IgD-negative memory B cell (primary cell): ENCODE results near the gene BCAR3. TPM values are rescaled to one million over a fixed set of nuclear protein-coding genes. Genes with fewer than 3 reads are reported as not detected.

ENCODE experiments used
- H3K27ac Mint-ChIP-seq, 3 donors: one replicate each; pipeline ENCODE4 v1.8.0; 2020 to 2022; ENCODE audit warnings: mild to moderate bottlenecking in 3 of 3, mixed read lengths in 3 of 3, moderate library complexity in 1 of 3
- H3K27me3 Mint-ChIP-seq: one replicate; pipeline ENCODE4 v1.8.0; 2021; ENCODE audit warnings: mixed read lengths
- H3K36me3 Mint-ChIP-seq: one replicate; pipeline ENCODE4 v1.8.0; 2020; ENCODE audit warnings: mild to moderate bottlenecking, mixed read lengths
- H3K4me1 Mint-ChIP-seq, 3 donors: one replicate each; pipeline ENCODE4 v1.8.0; 2020 to 2022; ENCODE audit warnings: mixed read lengths in 3 of 3, mild to moderate bottlenecking in 1 of 3
- H3K4me3 Mint-ChIP-seq, 4 donors: one replicate each; pipeline ENCODE4 v1.8.0; 2020 to 2022; ENCODE audit warnings: mild to moderate bottlenecking in 4 of 4, mixed read lengths in 4 of 4, moderate library complexity in 3 of 4
- H3K9me3 Mint-ChIP-seq, 3 donors: one replicate each; pipeline ENCODE4 v1.8.0; 2020 to 2021; ENCODE audit warnings: mixed read lengths in 3 of 3, mild to moderate bottlenecking in 1 of 3
- polyA plus RNA-seq: library from polyadenylated mRNA; unstranded; fragments of 300-500 nt; fragmentation: Illumina TruSeq; gene quantifications from one replicate; pipeline ENCODE4 v1.2.3, GENCODE V29; 2021

Gene BCAR3
- polyA plus RNA-seq, 1 donor from 2014 or later = 2.7 TPM

GRCh38 chr1:93604411-93604810, 77.2 kb downstream of the BCAR3 start:
- Mint-ChIP-seq H3K27me3 (no peaks in the 10 kb centered on the region), H3K4me3 (no peak overlapping the region), H3K36me3 (peaks cover 13% of the 10 kb centered on the region), H3K4me1 (peaks cover 20 to 31% (median 26%) of the 10 kb centered on the region in 3 donors), H3K9me3 (no peaks in the 10 kb centered on the region), H3K27ac (no peak overlapping the region)

- no peaks in the 10 kb centered on the region for H3K27me3 Mint-ChIP-seq
- no peak overlapping the region for H3K4me3 Mint-ChIP-seq
- peaks cover 14 to 23% (median 20%) of the 10 kb centered on the region in 3 donors for H3K4me1 Mint-ChIP-seq
- H3K9me3 Mint-ChIP-seq = no peaks in the 10 kb centered on the region
- peaks cover 10% of the 10 kb centered on the region for H3K36me3 Mint-ChIP-seq
- H3K27ac Mint-ChIP-seq = no peak overlapping the region
These were observed 78.0 kb downstream of the BCAR3 start for GRCh38 chr1:93603601-93604000.

GRCh38 chr1:93603106-93603505, 78.5 kb downstream of the BCAR3 start:
- Mint-ChIP-seq H3K27me3 (no peaks in the 10 kb centered on the region), H3K36me3 (peaks cover 10% of the 10 kb centered on the region), H3K4me3 (no peak overlapping the region), H3K4me1 (peaks cover 9 to 18% (median 15%) of the 10 kb centered on the region in 3 donors), H3K9me3 (no peaks in the 10 kb centered on the region), H3K27ac (no peak overlapping the region)

- H3K36me3 Mint-ChIP-seq = peaks cover 9% of the 10 kb centered on the region
- no peak overlapping the region for H3K27ac Mint-ChIP-seq
- H3K9me3 Mint-ChIP-seq = no peaks in the 10 kb centered on the region
- no peak overlapping the region for H3K4me3 Mint-ChIP-seq
- no peaks in the 10 kb centered on the region for H3K27me3 Mint-ChIP-seq
- H3K4me1 Mint-ChIP-seq = peaks cover 6 to 10% (median 7%) of the 10 kb centered on the region in 3 donors
These were observed 79.5 kb downstream of the BCAR3 start for GRCh38 chr1:93602101-93602500.

DNA sequence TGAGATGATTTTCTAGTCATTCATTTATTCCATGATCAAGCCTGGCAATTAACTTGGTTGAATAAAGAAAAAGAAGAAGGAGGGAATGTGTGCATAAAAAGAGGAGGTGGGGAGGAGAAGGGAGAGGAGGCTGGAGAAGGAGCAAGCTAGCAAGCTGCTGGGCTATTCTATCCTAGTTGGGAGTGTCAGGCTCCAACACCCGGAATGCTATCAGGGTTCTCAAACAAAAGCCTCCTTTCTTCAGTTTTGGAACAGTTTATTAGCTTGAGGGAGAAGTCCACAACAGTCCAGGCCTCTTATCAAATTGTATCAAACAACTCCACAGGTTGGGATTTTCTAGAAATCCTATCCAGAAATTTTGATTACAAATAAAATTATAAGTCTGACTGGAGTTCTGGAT, 80.0 kb downstream of the BCAR3 start:
- peaks cover 3 to 8% (median 3%) of the 10 kb centered on the region in 3 donors for H3K4me1 Mint-ChIP-seq
- no peaks in the 10 kb centered on the region for H3K9me3 Mint-ChIP-seq
- H3K4me3 Mint-ChIP-seq = no peak overlapping the region
- H3K36me3 Mint-ChIP-seq = peaks cover 9% of the 10 kb centered on the region
- no peaks in the 10 kb centered on the region for H3K27me3 Mint-ChIP-seq
- no peak overlapping the region for H3K27ac Mint-ChIP-seq

- Mint-ChIP-seq H3K4me1 (peaks cover 0 to 3% (median 2%) of the 10 kb centered on the region in 3 donors), H3K27ac (no peak overlapping the region), H3K27me3 (no peaks in the 10 kb centered on the region), H3K9me3 (no peaks in the 10 kb centered on the region), H3K4me3 (no peak overlapping the region), H3K36me3 (peaks cover 8% of the 10 kb centered on the region)
These were observed 81.0 kb downstream of the BCAR3 start for GRCh38 chr1:93600663-93601062.

GRCh38 chr1:93599479-93599878, 82.2 kb downstream of the BCAR3 start:
- Mint-ChIP-seq H3K27me3 (no peaks in the 10 kb centered on the region), H3K9me3 (no peaks in the 10 kb centered on the region), H3K27ac (no peak overlapping the region), H3K36me3 (peaks cover 6% of the 10 kb centered on the region), H3K4me1 (peaks cover 0 to 3% (median 2%) of the 10 kb centered on the region in 3 donors), H3K4me3 (peak overlapping the region in 1 of 4 donors; percentile 10)

DNA sequence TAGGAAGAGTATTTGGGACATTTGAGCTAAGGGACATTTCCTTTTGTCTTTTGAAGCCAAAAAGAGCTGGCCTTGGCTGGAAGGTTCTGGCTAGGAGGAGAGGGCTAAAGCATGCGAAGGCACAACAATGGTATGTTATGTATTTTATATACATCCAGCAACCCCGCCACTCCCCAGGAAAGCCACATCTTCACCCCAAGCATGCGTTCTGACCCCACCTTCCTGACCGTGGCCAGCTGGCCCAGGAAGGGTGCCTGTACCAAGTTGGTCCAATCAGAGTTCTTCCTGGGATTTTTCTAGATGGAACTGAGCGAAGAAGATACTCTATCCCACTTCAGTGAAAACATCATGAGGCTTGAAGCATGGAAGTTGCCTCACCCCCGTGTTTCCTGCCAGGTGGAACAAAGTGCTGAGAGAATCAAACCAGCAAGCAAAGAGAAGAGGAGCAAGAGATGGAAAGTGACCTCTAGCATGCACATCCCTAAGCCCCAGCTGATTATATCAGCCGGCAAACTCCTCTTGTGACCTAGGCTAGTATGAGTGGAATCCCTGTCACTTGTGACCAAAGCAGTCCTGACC, 82.7 kb downstream of the BCAR3 start:
- Mint-ChIP-seq H3K4me1 (peaks cover 0 to 3% (median under 1%) of the 10 kb centered on the region in 3 donors), H3K27ac (no peak overlapping the region), H3K36me3 (peaks cover 5% of the 10 kb centered on the region), H3K27me3 (no peaks in the 10 kb centered on the region), H3K9me3 (no peaks in the 10 kb centered on the region), H3K4me3 (peak overlapping the region in 1 of 4 donors; percentile 10)

DNA sequence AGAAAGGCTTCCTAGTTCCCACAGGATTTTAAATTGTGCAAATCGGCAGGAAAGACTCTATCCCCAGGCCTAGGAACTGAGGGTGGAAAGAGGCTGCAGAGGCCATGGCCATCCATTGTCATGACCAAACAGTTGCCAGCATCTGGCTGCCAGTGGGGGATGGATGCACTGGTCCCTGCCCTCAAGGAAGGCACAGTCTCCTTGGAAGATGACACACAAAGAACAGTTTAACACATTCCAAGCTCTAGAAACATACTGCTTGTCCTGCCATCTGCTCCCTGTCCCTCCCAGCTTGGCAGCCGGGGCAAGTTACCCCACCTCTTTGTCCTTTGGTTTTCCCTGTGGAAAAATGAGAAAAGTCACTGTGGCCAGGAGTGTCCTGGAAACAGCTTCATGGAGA, 83.2 kb downstream of the BCAR3 start:
- Mint-ChIP-seq H3K9me3 (no peaks in the 10 kb centered on the region), H3K36me3 (peaks cover 5% of the 10 kb centered on the region)

DNA sequence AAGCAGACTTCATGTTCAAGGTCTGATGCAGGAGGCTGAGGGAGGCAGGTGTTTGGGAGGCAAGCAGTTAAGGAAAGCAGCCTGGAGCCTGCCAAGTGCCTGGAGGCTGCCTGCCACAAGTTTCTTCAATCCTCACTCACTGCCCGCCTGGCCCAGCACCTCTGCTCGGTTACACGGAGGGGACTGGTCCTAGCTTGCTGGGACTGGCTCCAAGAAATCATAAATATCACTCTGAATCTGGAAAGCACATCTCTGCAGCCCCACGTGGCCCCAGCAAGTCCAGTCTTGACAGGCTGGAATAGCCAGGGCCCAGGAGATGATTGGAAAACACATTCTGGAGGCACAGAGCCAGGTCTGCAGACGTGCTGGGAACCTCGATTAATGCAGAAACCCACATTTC, 83.9 kb downstream of the BCAR3 start:
- no peaks in the 10 kb centered on the region for H3K27me3 Mint-ChIP-seq
- H3K27ac Mint-ChIP-seq = no peak overlapping the region
- H3K4me1 Mint-ChIP-seq = peaks cover 0 to 6% (median 0%) of the 10 kb centered on the region in 3 donors
- no peak overlapping the region for H3K4me3 Mint-ChIP-seq
- no peaks in the 10 kb centered on the region for H3K9me3 Mint-ChIP-seq
- peaks cover 3% of the 10 kb centered on the region for H3K36me3 Mint-ChIP-seq

More for the DNA sequence above, 83.2 kb downstream of the BCAR3 start:
- H3K4me1 Mint-ChIP-seq = peaks cover 0 to 6% (median 0%) of the 10 kb centered on the region in 3 donors
- H3K27me3 Mint-ChIP-seq = no peaks in the 10 kb centered on the region
- no peak overlapping the region for H3K4me3 Mint-ChIP-seq
- no peak overlapping the region for H3K27ac Mint-ChIP-seq

- no peak overlapping the region for H3K27ac Mint-ChIP-seq
- H3K4me3 Mint-ChIP-seq = no peak overlapping the region
- no peaks in the 10 kb centered on the region for H3K27me3 Mint-ChIP-seq
- peaks cover 5 to 12% (median 6%) of the 10 kb centered on the region in 3 donors for H3K4me1 Mint-ChIP-seq
- no peaks in the 10 kb centered on the region for H3K9me3 Mint-ChIP-seq
- no peaks in the 10 kb centered on the region for H3K36me3 Mint-ChIP-seq
These were observed 85.1 kb downstream of the BCAR3 start for GRCh38 chr1:93596329-93597089.

DNA sequence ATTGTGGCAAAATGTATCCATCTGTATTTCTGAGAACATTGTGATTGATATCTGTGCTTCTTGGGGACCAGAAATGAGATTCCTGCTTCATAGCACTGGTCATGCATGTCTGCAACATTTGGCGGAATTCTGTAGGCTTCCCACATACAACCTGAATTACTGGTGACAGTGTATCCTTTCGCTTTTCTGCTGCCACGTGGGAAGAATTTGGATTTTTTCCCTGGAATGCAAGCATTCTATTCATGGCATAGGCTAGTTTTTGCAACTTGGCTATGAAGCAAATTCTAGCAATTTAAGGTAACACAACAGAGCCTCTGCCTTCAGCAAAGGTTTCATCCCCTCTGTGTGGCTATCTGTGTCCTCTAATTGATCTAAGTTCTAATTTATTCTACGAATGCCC, 85.9 kb downstream of the BCAR3 start:
- Mint-ChIP-seq H3K27me3 (no peaks in the 10 kb centered on the region), H3K9me3 (no peaks in the 10 kb centered on the region), H3K4me3 (no peak overlapping the region), H3K27ac (no peak overlapping the region), H3K36me3 (no peaks in the 10 kb centered on the region), H3K4me1 (peaks cover 6 to 11% (median 7%) of the 10 kb centered on the region in 3 donors)

DNA sequence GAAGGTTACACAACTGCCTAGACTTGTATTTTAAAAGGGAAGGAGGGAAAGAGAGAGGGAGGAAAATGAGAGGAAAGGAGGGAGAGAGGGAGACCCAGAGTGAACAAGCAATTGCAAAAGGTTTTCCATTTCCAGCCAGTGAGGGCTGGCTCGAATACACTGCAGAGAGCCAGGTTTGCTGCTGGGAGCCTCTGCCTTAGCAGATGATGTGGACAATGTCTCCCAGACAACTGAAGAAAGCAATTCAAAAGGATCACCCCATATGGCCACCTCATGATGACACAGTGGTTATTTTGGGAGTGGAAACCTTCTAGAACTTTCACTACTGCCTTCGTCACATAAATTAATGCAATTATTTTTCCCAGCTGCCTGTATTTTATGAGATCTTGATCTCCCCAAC, 86.4 kb downstream of the BCAR3 start:
- H3K4me3 Mint-ChIP-seq = no peak overlapping the region
- H3K27me3 Mint-ChIP-seq = no peaks in the 10 kb centered on the region
- no peaks in the 10 kb centered on the region for H3K9me3 Mint-ChIP-seq
- peaks cover 6 to 11% (median 7%) of the 10 kb centered on the region in 3 donors for H3K4me1 Mint-ChIP-seq
- no peaks in the 10 kb centered on the region for H3K36me3 Mint-ChIP-seq
- H3K27ac Mint-ChIP-seq = peak overlapping the region in 1 of 3 donors; percentile 78

GRCh38 chr1:93594603-93594880, 87.1 kb downstream of the BCAR3 start:
- no peak overlapping the region for H3K4me3 Mint-ChIP-seq
- peaks cover 6 to 11% (median 7%) of the 10 kb centered on the region in 3 donors for H3K4me1 Mint-ChIP-seq
- no peaks in the 10 kb centered on the region for H3K27me3 Mint-ChIP-seq
- peak overlapping the region in 1 of 3 donors; percentile 78 for H3K27ac Mint-ChIP-seq
- peaks cover 2% of the 10 kb centered on the region for H3K36me3 Mint-ChIP-seq
- no peaks in the 10 kb centered on the region for H3K9me3 Mint-ChIP-seq

DNA sequence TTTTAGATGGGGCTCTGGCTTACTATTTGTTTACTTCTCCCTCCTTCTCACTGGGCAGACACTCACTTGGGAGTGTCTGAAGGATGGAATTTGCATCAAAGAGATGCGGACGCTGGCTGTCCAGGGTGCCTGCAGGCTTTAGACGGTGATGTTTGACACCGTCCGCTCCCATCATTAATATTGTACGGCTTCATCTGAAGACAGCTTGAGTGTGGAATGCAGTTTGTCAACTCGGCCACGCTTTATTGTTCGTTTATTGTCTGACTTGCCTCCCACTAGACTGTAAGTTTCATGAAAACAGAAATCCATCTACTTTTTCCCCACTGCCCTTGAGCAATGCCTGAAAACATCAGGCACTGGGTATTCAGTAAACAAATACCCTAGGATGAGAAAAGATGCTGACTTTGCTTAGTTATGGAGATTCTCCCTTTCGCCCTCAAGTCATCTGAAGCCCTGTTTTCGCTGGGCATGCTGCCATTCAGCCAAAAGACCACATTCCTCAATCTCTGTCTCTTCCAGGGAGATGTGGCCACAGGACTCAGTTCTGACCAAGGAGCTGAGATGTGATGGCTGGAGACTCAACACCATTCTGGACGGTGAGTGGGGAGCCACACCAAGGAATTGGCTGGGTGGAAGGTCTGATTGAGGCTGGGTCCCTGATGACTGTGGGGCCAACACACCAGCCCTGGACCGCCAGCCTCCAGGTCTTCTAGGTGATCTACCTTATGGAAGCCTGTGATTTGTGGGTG, 87.6 kb downstream of the BCAR3 start:
- no peak overlapping the region for H3K27ac Mint-ChIP-seq
- peaks cover 6 to 11% (median 7%) of the 10 kb centered on the region in 3 donors for H3K4me1 Mint-ChIP-seq
- H3K27me3 Mint-ChIP-seq = no peaks in the 10 kb centered on the region
- H3K36me3 Mint-ChIP-seq = peaks cover 3% of the 10 kb centered on the region
- H3K4me3 Mint-ChIP-seq = no peak overlapping the region
- H3K9me3 Mint-ChIP-seq = no peaks in the 10 kb centered on the region
